ENCODE results near the gene SHISA5. TPM values are rescaled to one million over a fixed set of nuclear protein-coding genes. Genes with fewer than 3 reads are reported as not detected.
"Not testable (repeated sequence)": the region's sequence is repeated elsewhere in the genome, so short reads cannot be mapped to it uniquely, and the experiment has no call there.

Gene SHISA5, protein sequence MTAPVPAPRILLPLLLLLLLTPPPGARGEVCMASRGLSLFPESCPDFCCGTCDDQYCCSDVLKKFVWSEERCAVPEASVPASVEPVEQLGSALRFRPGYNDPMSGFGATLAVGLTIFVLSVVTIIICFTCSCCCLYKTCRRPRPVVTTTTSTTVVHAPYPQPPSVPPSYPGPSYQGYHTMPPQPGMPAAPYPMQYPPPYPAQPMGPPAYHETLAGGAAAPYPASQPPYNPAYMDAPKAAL
- total RNA-seq, result 65.6 and 69.5 TPM in 2 replicates

DNA sequence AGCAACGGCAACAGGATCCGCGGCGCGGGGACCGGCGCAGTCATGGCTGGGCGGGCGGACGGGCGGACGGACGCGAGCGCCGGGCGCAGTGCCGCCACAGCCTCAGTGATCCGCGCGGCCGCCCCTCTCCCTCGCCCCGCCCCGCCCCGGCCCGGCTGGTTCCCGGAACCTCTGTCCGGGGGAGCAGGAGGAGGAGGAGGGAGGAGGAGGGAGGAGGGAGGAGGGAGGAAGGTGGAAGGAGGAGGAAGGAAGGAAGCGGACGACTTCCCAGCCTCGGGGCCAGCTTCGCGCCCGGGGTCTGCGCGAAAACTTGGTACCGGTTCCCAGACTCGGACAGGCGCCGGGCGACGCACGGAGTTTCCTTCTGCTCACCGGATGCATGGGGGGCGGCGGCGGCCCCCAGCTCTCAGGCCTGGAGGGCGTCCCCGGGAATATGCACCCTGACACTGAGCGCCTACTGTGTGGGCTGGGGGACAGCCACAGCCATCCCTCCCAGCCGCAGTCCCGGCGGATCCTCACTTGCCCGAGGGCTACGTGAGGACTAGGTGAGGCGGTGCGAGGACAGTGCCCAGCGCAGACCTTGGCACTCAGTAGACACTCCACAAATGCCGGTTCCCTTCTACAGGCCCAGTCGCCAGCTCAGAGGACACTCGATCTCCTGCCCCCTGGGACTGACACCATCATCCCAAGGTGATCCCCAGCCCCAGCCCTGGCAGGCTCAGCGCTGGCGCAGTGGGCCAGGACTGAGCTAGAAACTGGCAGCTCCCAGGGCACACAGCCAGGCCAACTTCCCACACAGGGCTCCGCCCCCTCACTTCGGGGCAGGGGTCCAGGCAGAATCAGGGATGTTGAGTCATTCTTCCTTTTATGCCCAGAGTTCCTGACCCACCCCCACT, at the start of gene SHISA5:
SHISA5 (minus strand) TSS at position 124 of the 896 bp plus-strand sequence; CDS start at position 44, 80 bp downstream.
- intact Hi-C loops (cut with micrococcal nuclease), result loop anchor here (2.0 kb wide), 1 partner anchor 31 kb away; no protein-coding TSS in a partner anchor
- peak; percentile 51 for DNase-seq (ENCODE audit: low spot score)
- Mint-ChIP-seq H3K9me3 (no peaks in the 10 kb centered on the region), H3K4me1 (ENCODE audit: low read depth) (peaks cover 38% of the 10 kb centered on the region), H3K36me3 (ENCODE audit: low read depth) (peaks cover 7% of the 10 kb centered on the region), H3K4me3 (ENCODE audit: low read depth) (peak within 1 kb of the TSS; percentile 76), H3K27ac (peak within 1 kb of the TSS; percentile 62), H3K27me3 (ENCODE audit: low read depth) (no peaks in the 10 kb centered on the region)

- no peak for DNase-seq (ENCODE audit: low spot score)
- no peaks in the 10 kb centered on the region for H3K9me3 Mint-ChIP-seq
- H3K27me3 Mint-ChIP-seq (ENCODE audit: low read depth), result no peaks in the 10 kb centered on the region
- intact Hi-C loops (cut with micrococcal nuclease), result loop anchor here (10.0 kb wide), 1 partner anchor 309 kb away; the partner anchor contains the start of gene ZNF589
- H3K27ac Mint-ChIP-seq, result no peak overlapping the region
- peak overlapping the region; percentile 26 for H3K4me3 Mint-ChIP-seq (ENCODE audit: low read depth)
- peaks cover 37% of the 10 kb centered on the region for H3K4me1 Mint-ChIP-seq (ENCODE audit: low read depth)
- peaks cover 44% of the 10 kb centered on the region for H3K36me3 Mint-ChIP-seq (ENCODE audit: low read depth)
Observed at GRCh38 chr3:48553361-48553760, 49.4 kb upstream of the SHISA5 start.

DNA sequence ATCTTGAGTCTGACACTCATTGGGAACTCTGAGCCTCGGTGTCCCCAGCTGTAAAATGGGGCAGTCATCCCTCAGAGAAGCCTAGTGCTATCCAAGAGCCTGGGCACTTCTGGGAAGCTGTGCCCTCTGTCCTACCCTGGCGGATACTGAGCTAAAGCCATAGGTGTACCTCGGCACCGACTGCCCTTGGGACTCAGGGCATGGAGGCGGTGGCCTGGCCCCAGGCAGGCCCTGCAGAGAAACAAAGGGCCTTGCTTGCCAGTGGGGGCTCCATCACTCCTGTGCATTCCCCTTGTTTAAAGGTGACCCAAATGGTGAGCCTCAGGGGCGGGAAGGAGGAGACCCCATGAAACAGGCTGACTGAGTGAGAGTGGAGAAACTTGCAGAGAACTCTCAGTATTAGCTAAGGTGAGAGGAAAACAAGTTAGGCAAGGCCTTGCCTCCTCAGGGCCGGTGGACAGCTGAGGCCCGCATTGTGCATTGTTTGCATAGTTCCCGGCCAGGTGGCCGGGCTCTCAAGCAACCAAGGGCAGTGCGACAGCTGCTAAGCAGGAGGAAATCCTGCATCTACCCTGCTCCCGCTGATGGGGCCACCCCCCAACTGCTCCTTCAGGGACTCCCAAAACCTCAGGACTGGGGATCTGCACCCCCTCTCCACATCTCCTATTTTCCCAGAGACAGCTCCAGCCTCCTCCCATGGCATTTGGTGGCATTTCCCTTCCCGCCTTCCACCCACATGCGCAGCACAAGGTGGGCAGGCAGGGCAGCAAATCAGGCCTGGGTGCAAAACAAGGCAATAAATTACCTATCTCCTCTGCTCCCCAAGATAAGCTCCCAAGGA, 48.4 kb upstream of the SHISA5 start:
- H3K36me3 Mint-ChIP-seq (ENCODE audit: low read depth), result peaks cover 51% of the 10 kb centered on the region
- H3K4me1 Mint-ChIP-seq (ENCODE audit: low read depth), result peaks cover 33% of the 10 kb centered on the region
- no peaks in the 10 kb centered on the region for H3K27me3 Mint-ChIP-seq (ENCODE audit: low read depth)
- no peaks in the 10 kb centered on the region for H3K9me3 Mint-ChIP-seq
- no peak for DNase-seq (ENCODE audit: low spot score)
- H3K27ac Mint-ChIP-seq, result no peak overlapping the region
- H3K4me3 Mint-ChIP-seq (ENCODE audit: low read depth), result no peak overlapping the region
- intact Hi-C loops (cut with micrococcal nuclease), result loop anchor here (10.0 kb wide), 1 partner anchor 308 kb away; the partner anchor contains the start of gene ZNF589

- peaks cover 57% of the 10 kb centered on the region for H3K36me3 Mint-ChIP-seq (ENCODE audit: low read depth)
- not testable (repeated sequence) for DNase-seq (ENCODE audit: low spot score); H3K9me3 Mint-ChIP-seq; H3K4me3 Mint-ChIP-seq (ENCODE audit: low read depth); H3K27ac Mint-ChIP-seq; H3K27me3 Mint-ChIP-seq (ENCODE audit: low read depth)
- intact Hi-C loops (cut with micrococcal nuclease), result loop anchor here (10.0 kb wide), 1 partner anchor 307 kb away; the partner anchor contains the start of gene ZNF589
- peaks cover 33% of the 10 kb centered on the region for H3K4me1 Mint-ChIP-seq (ENCODE audit: low read depth)
Observed at GRCh38 chr3:48551651-48552050, 47.7 kb upstream of the SHISA5 start.

DNA sequence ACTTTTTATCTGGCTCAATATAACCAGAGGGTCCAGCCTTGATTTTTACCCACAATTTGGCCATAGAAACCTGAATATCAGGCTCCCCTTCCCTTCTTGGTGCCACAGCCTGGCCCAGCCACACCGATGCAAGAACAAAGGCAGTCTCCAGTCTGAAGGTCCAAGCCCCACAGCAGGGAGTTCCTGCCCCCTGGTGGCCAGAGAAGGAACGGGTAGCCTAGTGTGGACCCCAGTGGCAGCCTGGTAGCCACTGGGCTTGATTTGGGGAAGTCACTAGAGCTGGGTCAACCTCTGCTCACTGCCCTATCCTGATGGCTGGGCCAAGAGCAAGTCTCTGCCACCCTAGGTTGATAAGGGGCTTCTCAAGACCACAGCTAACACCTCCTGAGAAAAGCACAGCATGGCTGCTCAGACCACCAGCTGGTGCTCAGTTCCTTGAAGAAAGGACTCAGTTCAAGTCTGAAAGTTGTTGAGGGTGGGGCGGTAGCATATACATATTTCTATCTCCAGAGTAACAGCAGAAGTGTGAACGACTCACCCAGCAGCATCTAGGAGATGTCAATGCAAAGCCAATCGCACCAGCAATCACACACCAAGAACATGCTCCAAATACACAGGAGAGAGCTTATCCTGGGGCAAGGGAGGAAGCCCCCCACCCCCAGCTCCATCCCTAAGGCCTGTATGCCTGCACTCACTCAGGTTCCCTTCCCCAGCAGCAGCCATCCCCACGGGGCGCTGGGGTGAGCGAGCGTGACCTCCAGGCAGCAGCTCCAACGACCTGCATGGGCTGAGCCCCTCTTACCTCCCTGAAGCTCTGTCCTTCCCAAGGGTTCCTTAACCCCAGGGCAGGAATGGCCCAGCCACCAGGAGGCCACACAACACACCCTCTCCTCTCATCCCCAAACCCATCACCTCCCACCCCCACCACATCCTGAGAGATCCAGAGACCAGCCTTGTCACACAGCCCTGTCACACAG, 45.0 kb upstream of the SHISA5 start:
- peaks cover 16% of the 10 kb centered on the region for H3K4me1 Mint-ChIP-seq (ENCODE audit: low read depth)
- H3K9me3 Mint-ChIP-seq, result no peaks in the 10 kb centered on the region
- peak; percentile 72 for DNase-seq (ENCODE audit: low spot score)
- intact Hi-C loops (cut with micrococcal nuclease), result loop anchor here (2.0 kb wide), 1 partner anchor 148 kb away; no protein-coding TSS in a partner anchor
- H3K4me3 Mint-ChIP-seq (ENCODE audit: low read depth), result no peak overlapping the region
- H3K36me3 Mint-ChIP-seq (ENCODE audit: low read depth), result peaks cover 62% of the 10 kb centered on the region
- H3K27ac Mint-ChIP-seq, result no peak overlapping the region
- H3K27me3 Mint-ChIP-seq (ENCODE audit: low read depth), result no peaks in the 10 kb centered on the region

GRCh38 chr3:48548126-48548525, 44.2 kb upstream of the SHISA5 start:
- peaks cover 9% of the 10 kb centered on the region for H3K4me1 Mint-ChIP-seq (ENCODE audit: low read depth)
- no peaks in the 10 kb centered on the region for H3K27me3 Mint-ChIP-seq (ENCODE audit: low read depth)
- peaks cover 60% of the 10 kb centered on the region for H3K36me3 Mint-ChIP-seq (ENCODE audit: low read depth)
- no peaks in the 10 kb centered on the region for H3K9me3 Mint-ChIP-seq
- H3K27ac Mint-ChIP-seq, result no peak overlapping the region
- no peak for DNase-seq (ENCODE audit: low spot score)
- H3K4me3 Mint-ChIP-seq (ENCODE audit: low read depth), result no peak overlapping the region
- intact Hi-C loops (cut with micrococcal nuclease), result loop anchor here (2.0 kb wide), 1 partner anchor 147 kb away; no protein-coding TSS in a partner anchor

GRCh38 chr3:48546203-48546829, 42.3 kb upstream of the SHISA5 start:
- no peaks in the 10 kb centered on the region for H3K9me3 Mint-ChIP-seq
- intact Hi-C loops (cut with micrococcal nuclease), result no loop called here
- H3K4me1 Mint-ChIP-seq (ENCODE audit: low read depth), result peaks cover 8% of the 10 kb centered on the region
- H3K27me3 Mint-ChIP-seq (ENCODE audit: low read depth), result no peaks in the 10 kb centered on the region
- H3K27ac Mint-ChIP-seq, result no peak overlapping the region
- H3K4me3 Mint-ChIP-seq (ENCODE audit: low read depth), result no peak overlapping the region
- no peak for DNase-seq (ENCODE audit: low spot score)
- peaks cover 73% of the 10 kb centered on the region for H3K36me3 Mint-ChIP-seq (ENCODE audit: low read depth)

DNA sequence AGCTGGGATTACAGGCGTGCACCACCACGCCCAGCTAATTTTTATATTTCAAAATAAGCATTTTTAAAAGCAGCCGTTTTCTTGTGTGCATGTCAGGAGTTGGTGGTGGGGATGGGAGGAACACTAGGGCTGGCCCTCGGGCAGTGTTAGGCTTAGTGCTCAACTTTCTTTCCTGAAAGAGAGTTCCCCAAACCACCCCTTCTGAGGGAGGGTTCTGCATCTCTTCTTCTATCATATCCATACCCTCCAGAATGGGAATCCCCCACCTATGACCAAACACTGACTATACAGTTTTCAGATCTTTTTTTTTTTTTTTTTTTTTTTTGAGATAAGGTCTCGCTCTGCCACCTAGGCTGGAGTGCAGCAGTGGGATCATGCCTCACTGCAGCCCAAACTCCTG, 40.2 kb upstream of the SHISA5 start:
- no peaks in the 10 kb centered on the region for H3K27me3 Mint-ChIP-seq (ENCODE audit: low read depth)
- intact Hi-C loops (cut with micrococcal nuclease), result no loop called here
- H3K27ac Mint-ChIP-seq, result no peak overlapping the region
- H3K4me1 Mint-ChIP-seq (ENCODE audit: low read depth), result peaks cover 2% of the 10 kb centered on the region
- no peak for DNase-seq (ENCODE audit: low spot score)
- no peak overlapping the region for H3K4me3 Mint-ChIP-seq (ENCODE audit: low read depth)
- peaks cover 68% of the 10 kb centered on the region for H3K36me3 Mint-ChIP-seq (ENCODE audit: low read depth)
- H3K9me3 Mint-ChIP-seq, result no peaks in the 10 kb centered on the region

DNA sequence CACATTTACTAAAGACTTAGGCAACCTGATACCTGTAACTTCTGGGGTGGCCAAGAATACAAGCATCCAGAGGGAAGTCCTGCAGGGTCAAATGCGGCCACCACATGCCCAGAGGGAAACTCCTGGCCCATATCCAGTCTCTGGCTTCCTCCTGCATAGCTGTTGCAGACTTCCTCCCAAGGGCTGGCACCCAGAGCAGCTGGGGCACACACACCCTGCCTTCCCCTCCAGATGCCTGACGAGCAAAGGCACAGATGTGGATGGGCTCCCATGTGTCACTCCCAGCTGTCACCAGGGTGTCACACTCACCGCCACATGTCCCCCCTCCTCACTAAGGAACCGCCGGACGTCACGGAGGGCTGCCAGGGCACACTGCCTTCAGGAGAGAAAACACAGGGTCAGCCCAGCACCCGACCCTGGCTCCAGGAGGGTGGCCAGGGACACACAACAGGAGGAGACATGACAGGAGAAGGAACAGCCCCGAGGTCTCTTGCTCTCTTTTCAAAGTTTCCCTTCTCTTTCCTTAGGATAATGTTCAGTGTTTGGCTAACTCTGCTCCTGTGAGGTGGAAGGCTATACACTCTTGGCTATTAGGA, 39.4 kb upstream of the SHISA5 start:
- H3K27me3 Mint-ChIP-seq (ENCODE audit: low read depth), result no peaks in the 10 kb centered on the region
- no peaks in the 10 kb centered on the region for H3K9me3 Mint-ChIP-seq
- intact Hi-C loops (cut with micrococcal nuclease), result no loop called here
- H3K27ac Mint-ChIP-seq, result no peak overlapping the region
- no peak overlapping the region for H3K4me3 Mint-ChIP-seq (ENCODE audit: low read depth)
- DNase-seq (ENCODE audit: low spot score), result no peak
- H3K36me3 Mint-ChIP-seq (ENCODE audit: low read depth), result peaks cover 67% of the 10 kb centered on the region
- peaks cover 2% of the 10 kb centered on the region for H3K4me1 Mint-ChIP-seq (ENCODE audit: low read depth)

GRCh38 chr3:48538451-48538850, 34.5 kb upstream of the SHISA5 start:
- Mint-ChIP-seq H3K4me1 (ENCODE audit: low read depth) (peaks cover 2% of the 10 kb centered on the region), H3K27ac (no peak overlapping the region), H3K4me3 (ENCODE audit: low read depth) (no peak overlapping the region), H3K36me3 (ENCODE audit: low read depth) (peaks cover 75% of the 10 kb centered on the region), H3K9me3 (no peaks in the 10 kb centered on the region), H3K27me3 (ENCODE audit: low read depth) (no peaks in the 10 kb centered on the region)
- intact Hi-C loops (cut with micrococcal nuclease), result no loop called here
- DNase-seq (ENCODE audit: low spot score), result no peak

- no peak for DNase-seq (ENCODE audit: low spot score)
- Mint-ChIP-seq H3K27me3 (ENCODE audit: low read depth) (no peaks in the 10 kb centered on the region), H3K27ac (no peak overlapping the region), H3K9me3 (no peaks in the 10 kb centered on the region), H3K4me1 (ENCODE audit: low read depth) (no peaks in the 10 kb centered on the region), H3K4me3 (ENCODE audit: low read depth) (no peak overlapping the region), H3K36me3 (ENCODE audit: low read depth) (peaks cover 74% of the 10 kb centered on the region)
- intact Hi-C loops (cut with micrococcal nuclease), result no loop called here
Observed at GRCh38 chr3:48536785-48537184, 32.8 kb upstream of the SHISA5 start.
